ENCODE results near the gene CPT2.

Gene CPT2

GRCh38 chr1:53196485-53197290 is at the start of gene CPT2:
CPT2 (plus strand) TSS chr1:53196824; CDS start chr1:53196944, 120 bp downstream.
- peak; percentile 86 for DNase-seq (ENCODE audit: low read depth)

- DNase-seq (ENCODE audit: low read depth): no peak
These were observed 49.5 kb upstream of the CPT2 start for GRCh38 chr1:53147174-53147573.

GRCh38 chr1:53148123-53148522 is 48.5 kb upstream of the CPT2 start:
- no peak for DNase-seq (ENCODE audit: low read depth)

GRCh38 chr1:53153752-53154151 is 42.9 kb upstream of the CPT2 start:
- DNase-seq (ENCODE audit: low read depth): no peak

- no peak for DNase-seq (ENCODE audit: low read depth)
These were observed 41.7 kb upstream of the CPT2 start for GRCh38 chr1:53154859-53155438.

GRCh38 chr1:53155534-53155933 is 41.1 kb upstream of the CPT2 start:
- DNase-seq (ENCODE audit: low read depth): no peak

GRCh38 chr1:53155945-53156344 is 40.7 kb upstream of the CPT2 start:
- DNase-seq (ENCODE audit: low read depth): no peak

GRCh38 chr1:53156783-53157182 is 39.8 kb upstream of the CPT2 start:
- no peak for DNase-seq (ENCODE audit: low read depth)

GRCh38 chr1:53158900-53159299 is 37.7 kb upstream of the CPT2 start:
- no peak for DNase-seq (ENCODE audit: low read depth)

GRCh38 chr1:53160924-53161378 is 35.7 kb upstream of the CPT2 start:
- DNase-seq (ENCODE audit: low read depth): no peak

- DNase-seq (ENCODE audit: low read depth): no peak
These were observed 34.0 kb upstream of the CPT2 start for GRCh38 chr1:53162621-53163020.

GRCh38 chr1:53163291-53163768 is 33.3 kb upstream of the CPT2 start:
- no peak for DNase-seq (ENCODE audit: low read depth)

GRCh38 chr1:53165408-53165961 is 31.1 kb upstream of the CPT2 start:
- no peak for DNase-seq (ENCODE audit: low read depth)

- no peak for DNase-seq (ENCODE audit: low read depth)
These were observed 30.3 kb upstream of the CPT2 start for GRCh38 chr1:53166366-53166765.

GRCh38 chr1:53166912-53167311 is 29.7 kb upstream of the CPT2 start:
- DNase-seq (ENCODE audit: low read depth): no peak

GRCh38 chr1:53172426-53173128 is 24.0 kb upstream of the CPT2 start:
- DNase-seq (ENCODE audit: low read depth): no peak

GRCh38 chr1:53174971-53175913 is 21.4 kb upstream of the CPT2 start:
- DNase-seq (ENCODE audit: low read depth): no peak

GRCh38 chr1:53176452-53177208 is 20.0 kb upstream of the CPT2 start:
- no peak for DNase-seq (ENCODE audit: low read depth)

- DNase-seq (ENCODE audit: low read depth): no peak
These were observed 16.4 kb upstream of the CPT2 start for GRCh38 chr1:53180226-53180625.

- DNase-seq (ENCODE audit: low read depth): no peak
These were observed 15.7 kb upstream of the CPT2 start for GRCh38 chr1:53180951-53181350.

All from activated gamma-delta T cell treated with anti-CD3 and anti-CD28 coated beads, Interleukin-2, amount 50 U/mL, for 16 hours (primary cell).